GM20000 (cell line): ENCODE results near the gene VEGFA.

Experiments
- DNase-seq: peaks from one replicate; pipeline ENCODE4 v3.0.0; 2012; ENCODE audit warnings: low spot score
- CTCF ChIP-seq: IDR thresholded peaks from 2 replicates; pipeline ENCODE4 v1.5.1; 2012; ENCODE audit warnings: mild to moderate bottlenecking, control low read depth; ENCODE audit errors: extremely low read depth, missing control alignments

VEGFA gene

GRCh38 chr6:43774776-43775534, 4.9 kb downstream of the VEGFA start:
- peak; percentile 89 for DNase-seq
- peak; percentile 62 for TF ChIP-seq CTCF

GRCh38 chr6:43775535-43775885, 5.5 kb downstream of the VEGFA start:
- no peak for DNase-seq
- no peak for TF ChIP-seq CTCF

GRCh38 chr6:43776115-43776798, 6.2 kb downstream of the VEGFA start:
- DNase-seq: peak; percentile 45
- TF ChIP-seq CTCF: no peak

GRCh38 chr6:43776799-43777776, 7.1 kb downstream of the VEGFA start:
- TF ChIP-seq CTCF: no peak

GRCh38 chr6:43778131-43778855, 8.3 kb downstream of the VEGFA start:
- TF ChIP-seq CTCF: no peak
- no peak for DNase-seq

More at GRCh38 chr6:43776799-43777776, 7.1 kb downstream of the VEGFA start:
- no peak for DNase-seq

GRCh38 chr6:43778976-43779851, 9.2 kb downstream of the VEGFA start:
- no peak for DNase-seq

More at GRCh38 chr6:43778976-43779851, 9.2 kb downstream of the VEGFA start:
- TF ChIP-seq CTCF: no peak
